Measurements from ENCODE around the gene LIMS4.
"Not testable (repeated sequence)": the region's sequence is repeated elsewhere in the genome, so short reads cannot be mapped to it uniquely, and the experiment has no call there.

Gene LIMS4

DNA sequence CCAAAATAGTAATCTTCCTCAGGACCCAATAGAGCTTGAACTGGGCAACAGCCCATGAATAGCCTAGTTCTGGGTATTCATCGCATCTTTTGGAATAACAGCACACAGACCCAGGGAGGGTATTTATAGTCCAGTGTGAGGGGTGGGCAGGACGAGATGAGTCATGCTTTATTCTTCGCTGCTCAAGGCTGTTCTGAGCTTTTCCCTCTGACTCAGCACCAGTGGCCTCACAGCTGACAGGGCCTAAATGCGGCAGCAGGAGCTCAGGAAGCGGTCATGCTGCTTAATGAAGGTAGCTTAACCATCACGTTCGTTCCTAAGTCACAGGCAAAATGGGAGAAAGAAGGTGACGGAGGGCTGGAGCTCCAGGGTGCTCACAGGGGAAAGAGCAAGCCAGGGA is 7.3 kb downstream of the LIMS4 start:
- DNase-seq; H3K27me3 Mint-ChIP-seq (ENCODE audit: low read depth, poor library complexity); H3K27ac Mint-ChIP-seq; H3K36me3 Mint-ChIP-seq (ENCODE audit: low read depth); H3K9me3 Mint-ChIP-seq; H3K4me3 Mint-ChIP-seq; H3K4me1 Mint-ChIP-seq: not testable (repeated sequence)

DNA sequence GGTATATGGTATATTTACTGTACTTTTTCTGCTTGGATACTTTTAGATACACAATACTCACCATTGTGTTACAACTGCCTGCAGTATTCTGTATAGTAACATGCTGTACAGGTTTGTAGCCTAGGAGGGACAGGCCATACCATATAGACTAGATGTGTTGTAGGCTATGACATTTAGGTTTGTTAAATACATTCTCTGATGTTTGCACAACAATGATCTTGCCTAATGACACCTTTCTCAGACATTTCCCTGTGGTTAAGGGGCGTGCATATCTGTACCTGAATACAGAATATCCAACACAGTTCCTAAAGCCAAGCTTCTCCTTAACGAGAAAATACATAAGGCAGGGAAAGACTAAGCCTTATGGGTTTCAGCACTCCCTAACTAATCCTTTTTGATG is 10.2 kb downstream of the LIMS4 start:
- H3K4me3 Mint-ChIP-seq; H3K27me3 Mint-ChIP-seq (ENCODE audit: low read depth, poor library complexity): not testable (repeated sequence)

DNA sequence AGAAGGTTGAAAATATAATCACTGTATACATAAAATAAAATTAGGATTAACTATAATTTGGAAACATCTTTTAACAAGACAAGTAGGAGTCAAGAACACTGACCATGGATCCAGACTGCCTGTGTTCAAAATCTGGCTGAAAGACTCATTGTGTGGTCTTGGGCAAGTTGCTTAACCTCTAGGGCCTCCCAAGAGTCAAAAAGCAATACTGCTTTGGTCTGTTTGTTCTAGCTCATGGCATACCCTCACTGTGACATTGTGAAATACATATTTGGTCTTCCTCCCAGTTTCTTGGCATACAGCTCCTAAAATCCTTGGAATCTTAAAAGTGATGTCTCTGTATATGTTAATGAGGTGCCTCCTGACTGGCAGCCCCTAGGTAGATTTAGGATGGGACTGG is 12.3 kb downstream of the LIMS4 start:
- H3K4me3 Mint-ChIP-seq; H3K4me1 Mint-ChIP-seq; H3K9me3 Mint-ChIP-seq; H3K27me3 Mint-ChIP-seq (ENCODE audit: low read depth, poor library complexity); H3K27ac Mint-ChIP-seq; H3K36me3 Mint-ChIP-seq (ENCODE audit: low read depth); DNase-seq: not testable (repeated sequence)

More for the DNA sequence above, 10.2 kb downstream of the LIMS4 start:
- not testable (repeated sequence) for DNase-seq; H3K27ac Mint-ChIP-seq; H3K36me3 Mint-ChIP-seq (ENCODE audit: low read depth); H3K4me1 Mint-ChIP-seq; H3K9me3 Mint-ChIP-seq

DNA sequence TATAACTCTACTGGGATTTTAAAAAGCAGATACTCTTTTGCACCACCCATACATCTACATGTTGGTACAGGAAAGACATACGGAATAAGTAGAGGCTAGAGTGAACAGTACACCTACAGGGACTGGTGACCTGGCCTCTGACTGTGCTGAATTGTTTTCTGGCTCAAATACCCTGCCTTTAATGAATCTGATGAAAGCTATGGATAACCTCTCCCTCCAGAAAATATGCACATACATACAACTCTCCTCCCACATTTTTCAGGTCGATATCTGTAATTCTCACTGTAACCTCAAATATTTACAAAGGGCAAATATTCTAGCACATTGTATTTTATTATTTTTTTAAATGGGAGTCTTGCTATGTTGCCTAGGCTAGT is 15.4 kb downstream of the LIMS4 start:
- H3K27ac Mint-ChIP-seq; H3K27me3 Mint-ChIP-seq (ENCODE audit: low read depth, poor library complexity); H3K9me3 Mint-ChIP-seq; H3K36me3 Mint-ChIP-seq (ENCODE audit: low read depth); DNase-seq; H3K4me1 Mint-ChIP-seq; H3K4me3 Mint-ChIP-seq: not testable (repeated sequence)

DNA sequence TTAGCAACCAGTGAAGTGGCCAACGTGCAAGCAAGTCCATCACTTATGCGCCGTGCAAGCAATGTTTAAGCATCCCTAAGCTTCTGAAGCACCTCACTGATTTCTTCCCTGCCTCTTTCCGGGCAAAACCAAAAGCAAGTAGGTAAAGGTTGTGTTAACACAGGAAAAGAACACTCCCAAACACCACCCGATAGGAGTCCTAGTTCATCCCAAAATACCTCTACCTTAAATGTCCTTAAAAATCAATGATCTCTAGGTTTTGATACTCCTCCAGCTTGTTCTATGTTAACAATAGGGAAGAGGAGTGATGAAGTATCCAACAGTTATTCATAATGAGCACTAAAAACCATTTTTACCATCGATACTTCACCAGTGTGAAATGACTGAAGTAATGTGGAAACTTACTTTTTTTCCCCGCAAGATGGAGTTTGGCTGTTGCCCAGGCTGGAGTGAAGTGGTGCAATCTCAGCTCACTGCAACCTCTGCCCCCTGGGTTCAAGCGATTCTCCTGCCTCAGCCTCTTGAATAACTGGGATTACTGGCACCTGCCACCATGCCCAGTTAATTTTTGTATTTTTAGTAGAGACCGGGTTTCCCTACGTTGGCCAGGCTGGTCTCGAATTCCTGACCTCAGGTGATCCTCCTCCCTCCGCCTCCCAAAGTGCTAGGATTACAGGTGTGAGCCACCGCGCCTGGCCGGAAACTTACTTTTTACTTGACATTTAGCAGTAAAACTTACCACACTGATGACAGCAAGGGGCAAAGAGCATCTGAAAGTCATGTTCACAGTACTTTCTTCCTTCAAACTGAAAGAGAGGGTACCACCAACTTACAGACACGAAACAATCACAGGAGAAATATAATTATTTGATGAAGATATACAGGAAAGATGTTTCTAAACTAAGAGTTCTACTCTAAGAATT is 16.1 kb downstream of the LIMS4 start:
- not testable (repeated sequence) for H3K27ac Mint-ChIP-seq; H3K36me3 Mint-ChIP-seq (ENCODE audit: low read depth); H3K27me3 Mint-ChIP-seq (ENCODE audit: low read depth, poor library complexity); H3K4me3 Mint-ChIP-seq; H3K9me3 Mint-ChIP-seq; H3K4me1 Mint-ChIP-seq; DNase-seq

DNA sequence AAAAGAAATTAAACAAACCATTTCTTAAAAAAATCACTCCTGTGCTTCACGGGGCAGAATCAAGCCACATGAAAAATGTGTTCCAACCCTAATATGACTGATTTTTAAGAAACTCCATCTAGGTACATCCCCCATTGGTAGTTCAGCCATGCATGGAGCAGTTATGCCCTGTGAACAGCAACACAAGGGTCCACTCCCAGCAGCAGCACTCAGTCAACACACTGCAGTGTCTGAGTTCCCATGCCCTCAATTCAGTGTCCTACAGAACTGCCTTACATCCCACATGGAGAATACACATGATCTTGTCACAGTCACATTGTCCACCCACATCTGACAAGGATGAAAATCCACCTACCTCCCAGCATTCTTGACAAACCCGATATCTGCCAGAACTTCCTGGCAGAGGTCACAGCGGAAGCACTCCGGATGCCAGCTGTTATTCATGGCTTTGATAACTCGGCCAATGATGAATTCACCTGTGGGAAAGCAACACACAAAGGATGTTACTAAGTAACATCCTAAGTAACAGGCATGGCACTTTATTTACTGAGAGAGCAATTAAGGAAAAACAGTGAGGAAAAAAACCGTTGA is 17.4 kb downstream of the LIMS4 start:
- H3K4me3 Mint-ChIP-seq; H3K27ac Mint-ChIP-seq; H3K9me3 Mint-ChIP-seq; DNase-seq; H3K36me3 Mint-ChIP-seq (ENCODE audit: low read depth); H3K4me1 Mint-ChIP-seq; H3K27me3 Mint-ChIP-seq (ENCODE audit: low read depth, poor library complexity): not testable (repeated sequence)

DNA sequence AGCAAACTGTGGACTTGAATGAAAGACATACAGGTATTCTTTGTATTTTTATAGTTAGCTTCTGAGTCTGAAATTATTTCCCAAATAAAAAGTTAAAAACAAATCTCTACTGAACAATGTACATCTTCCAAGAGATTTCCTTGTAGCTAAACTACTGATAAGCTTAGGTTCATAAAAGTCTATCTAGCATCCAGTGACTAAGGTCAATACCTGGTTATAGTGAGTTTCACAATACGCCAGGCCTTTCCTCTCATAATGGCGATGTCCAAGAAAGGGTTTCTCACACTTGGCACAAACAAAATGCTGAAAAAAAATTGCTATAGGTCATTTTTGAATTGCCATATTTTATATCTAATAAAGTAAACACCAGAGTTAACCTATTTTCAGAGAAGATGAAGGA is 21.7 kb downstream of the LIMS4 start:
- not testable (repeated sequence) for H3K27ac Mint-ChIP-seq, H3K4me3 Mint-ChIP-seq, H3K9me3 Mint-ChIP-seq

DNA sequence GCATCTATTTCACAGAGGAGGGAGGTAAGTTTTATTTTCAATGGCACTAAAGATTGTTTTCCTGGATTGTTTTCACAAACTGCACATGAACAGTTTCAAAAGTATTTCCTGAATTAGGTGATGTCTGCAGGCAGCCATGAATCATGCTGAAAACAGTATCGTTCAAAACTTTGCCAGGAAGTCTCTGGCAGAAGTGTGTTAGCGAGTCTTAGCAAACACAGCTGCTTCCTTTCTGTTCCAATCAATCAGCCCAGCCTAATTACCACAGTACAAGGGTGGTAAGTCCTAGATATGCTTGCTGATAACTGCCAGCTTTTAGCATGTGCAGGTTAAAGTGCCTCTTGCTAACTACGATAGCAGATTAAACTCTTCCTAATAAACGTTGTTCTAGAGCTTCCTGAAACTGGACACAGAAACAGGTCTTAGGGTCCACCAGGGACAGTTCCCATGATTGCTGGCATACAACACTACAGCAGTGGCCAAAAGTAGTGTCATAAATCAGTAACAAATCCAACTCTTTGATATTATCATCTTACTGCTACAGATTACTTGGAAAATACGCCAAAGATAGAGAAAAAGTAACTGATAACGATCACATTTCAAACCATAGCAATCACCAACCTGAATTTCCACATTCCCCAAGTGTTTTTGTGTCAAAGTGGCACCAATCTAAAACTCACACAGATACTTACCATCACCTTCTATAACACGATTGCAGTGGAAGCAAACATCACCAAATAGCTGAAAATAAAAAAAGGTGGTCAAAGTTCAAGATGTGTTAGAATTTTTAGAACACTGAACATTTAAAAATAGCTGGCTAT is 23.3 kb downstream of the LIMS4 start:
- not testable (repeated sequence) for DNase-seq; H3K4me1 Mint-ChIP-seq; H3K9me3 Mint-ChIP-seq; H3K27ac Mint-ChIP-seq; H3K4me3 Mint-ChIP-seq; H3K27me3 Mint-ChIP-seq (ENCODE audit: low read depth, poor library complexity); H3K36me3 Mint-ChIP-seq (ENCODE audit: low read depth)

More for the DNA sequence above, 21.7 kb downstream of the LIMS4 start:
- not testable (repeated sequence) for H3K36me3 Mint-ChIP-seq (ENCODE audit: low read depth); H3K27me3 Mint-ChIP-seq (ENCODE audit: low read depth, poor library complexity); H3K4me1 Mint-ChIP-seq; DNase-seq

DNA sequence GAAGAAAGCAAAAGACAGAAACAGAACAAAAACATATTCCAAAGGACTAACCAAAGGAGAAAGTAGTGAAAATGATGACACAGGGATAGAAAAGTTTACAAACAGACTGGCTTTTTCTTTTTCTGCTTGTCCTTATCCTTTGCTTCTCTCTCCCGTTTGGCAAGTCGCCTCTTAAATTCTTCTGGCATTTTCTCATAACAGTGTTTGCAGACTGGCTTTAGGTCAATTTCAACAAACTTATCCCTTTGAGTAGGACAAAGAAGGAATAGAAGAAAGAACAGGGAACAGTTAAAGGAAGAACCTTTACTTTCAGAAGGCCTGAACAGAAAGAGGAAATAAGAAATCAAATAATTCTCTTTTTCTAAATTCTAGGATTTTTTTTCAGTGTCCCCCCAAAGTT is 26.0 kb downstream of the LIMS4 start:
- not testable (repeated sequence) for H3K27me3 Mint-ChIP-seq (ENCODE audit: low read depth, poor library complexity); H3K27ac Mint-ChIP-seq; H3K4me3 Mint-ChIP-seq; H3K4me1 Mint-ChIP-seq; DNase-seq; H3K36me3 Mint-ChIP-seq (ENCODE audit: low read depth); H3K9me3 Mint-ChIP-seq

DNA sequence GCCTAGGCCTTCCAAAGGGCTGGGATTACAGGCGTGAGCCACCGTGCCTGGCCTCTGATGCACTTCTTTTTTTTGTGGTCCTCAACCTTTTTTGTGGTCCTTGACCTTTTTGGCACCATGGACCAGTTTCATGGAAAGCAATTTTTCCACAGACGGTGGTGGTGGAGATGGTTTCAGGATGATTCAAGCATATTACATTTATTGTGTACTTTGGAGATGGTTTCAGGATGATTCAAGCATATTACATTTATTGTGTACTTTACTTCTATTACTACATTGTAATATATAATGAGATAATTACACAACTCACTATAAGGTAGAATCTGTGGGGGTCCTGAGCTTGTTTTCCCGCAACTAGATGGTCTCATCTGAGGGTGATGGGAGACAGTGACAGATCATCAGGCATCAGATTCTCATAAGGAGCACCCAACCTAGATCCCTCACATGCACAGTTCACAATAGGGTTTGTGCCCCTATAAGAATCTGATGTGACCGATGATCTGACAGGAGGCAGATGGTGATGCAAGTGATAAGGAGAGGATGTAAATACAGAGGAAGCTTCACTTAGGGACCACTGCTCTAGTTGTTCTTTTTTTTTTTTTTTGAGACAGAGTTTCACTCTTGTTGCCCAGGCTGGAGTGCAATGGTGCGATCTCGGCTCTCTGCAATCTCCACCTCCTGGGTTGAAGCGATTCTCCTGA is 29.2 kb downstream of the LIMS4 start:
- not testable (repeated sequence) for H3K27ac Mint-ChIP-seq; DNase-seq; H3K4me1 Mint-ChIP-seq; H3K9me3 Mint-ChIP-seq; H3K4me3 Mint-ChIP-seq; H3K27me3 Mint-ChIP-seq (ENCODE audit: low read depth, poor library complexity); H3K36me3 Mint-ChIP-seq (ENCODE audit: low read depth)

DNA sequence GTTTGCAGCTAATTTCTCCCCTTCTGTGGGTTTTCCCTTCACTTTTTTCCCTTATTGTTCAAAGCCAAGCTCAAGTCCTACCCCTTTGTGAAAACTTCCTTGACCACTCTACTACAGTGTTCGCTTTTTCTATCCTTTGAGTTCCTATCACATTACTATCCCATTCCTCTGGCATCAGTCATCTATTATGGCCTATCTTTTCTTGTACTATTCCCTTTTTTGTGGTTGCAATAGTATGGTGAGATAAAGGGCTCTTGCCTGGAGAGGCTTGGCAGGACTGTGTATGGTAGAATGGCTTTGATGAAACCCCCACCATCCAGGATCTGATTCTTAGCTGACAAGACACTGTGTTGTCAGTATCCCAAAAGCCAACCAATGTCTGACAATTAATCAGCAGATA is 30.7 kb downstream of the LIMS4 start:
- not testable (repeated sequence) for DNase-seq; H3K4me3 Mint-ChIP-seq; H3K4me1 Mint-ChIP-seq; H3K36me3 Mint-ChIP-seq (ENCODE audit: low read depth); H3K27me3 Mint-ChIP-seq (ENCODE audit: low read depth, poor library complexity); H3K9me3 Mint-ChIP-seq; H3K27ac Mint-ChIP-seq

DNA sequence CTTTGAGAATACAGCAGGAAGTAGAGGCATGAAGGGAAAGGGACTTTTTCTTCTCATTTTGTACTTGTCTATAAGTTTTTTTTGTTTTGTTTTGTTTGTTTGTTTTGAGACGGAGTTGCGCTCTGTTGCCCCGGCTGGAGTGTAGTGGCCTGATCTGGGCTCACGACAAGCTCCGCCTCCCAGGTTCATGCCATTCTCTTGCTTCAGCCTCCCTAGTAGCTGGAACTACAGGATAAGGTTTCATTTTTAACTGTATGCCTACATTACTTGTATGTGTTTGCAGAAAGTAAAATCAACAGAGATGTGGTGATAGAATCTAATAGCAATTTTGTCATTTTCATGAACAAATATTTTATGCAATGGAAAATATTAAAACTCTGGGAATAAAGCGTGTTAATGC is 38.1 kb downstream of the LIMS4 start:
- not testable (repeated sequence) for H3K4me3 Mint-ChIP-seq; H3K36me3 Mint-ChIP-seq (ENCODE audit: low read depth); H3K9me3 Mint-ChIP-seq; H3K4me1 Mint-ChIP-seq; DNase-seq; H3K27me3 Mint-ChIP-seq (ENCODE audit: low read depth, poor library complexity); H3K27ac Mint-ChIP-seq

DNA sequence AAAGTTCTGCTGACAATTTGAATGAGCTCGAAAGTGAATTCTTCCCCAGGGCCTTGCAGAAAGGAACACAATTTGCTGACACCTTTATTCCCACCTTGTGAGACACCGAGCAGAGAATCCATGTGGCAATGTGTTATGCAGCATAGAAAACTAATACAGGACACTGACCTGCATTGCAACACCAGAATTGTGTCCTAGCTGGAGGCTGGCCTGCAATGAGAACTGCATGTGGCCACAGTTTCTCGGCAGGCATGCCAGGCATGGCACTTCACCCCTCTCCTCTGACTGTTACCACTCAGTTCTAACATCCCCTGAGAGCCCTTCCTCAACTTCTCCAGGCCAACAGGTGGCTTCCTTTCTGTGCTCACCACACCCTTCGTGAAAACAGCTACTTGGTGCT is 46.9 kb downstream of the LIMS4 start:
- H3K4me1 Mint-ChIP-seq; DNase-seq; H3K27ac Mint-ChIP-seq; H3K4me3 Mint-ChIP-seq; H3K27me3 Mint-ChIP-seq (ENCODE audit: low read depth, poor library complexity); H3K36me3 Mint-ChIP-seq (ENCODE audit: low read depth); H3K9me3 Mint-ChIP-seq: not testable (repeated sequence)

DNA sequence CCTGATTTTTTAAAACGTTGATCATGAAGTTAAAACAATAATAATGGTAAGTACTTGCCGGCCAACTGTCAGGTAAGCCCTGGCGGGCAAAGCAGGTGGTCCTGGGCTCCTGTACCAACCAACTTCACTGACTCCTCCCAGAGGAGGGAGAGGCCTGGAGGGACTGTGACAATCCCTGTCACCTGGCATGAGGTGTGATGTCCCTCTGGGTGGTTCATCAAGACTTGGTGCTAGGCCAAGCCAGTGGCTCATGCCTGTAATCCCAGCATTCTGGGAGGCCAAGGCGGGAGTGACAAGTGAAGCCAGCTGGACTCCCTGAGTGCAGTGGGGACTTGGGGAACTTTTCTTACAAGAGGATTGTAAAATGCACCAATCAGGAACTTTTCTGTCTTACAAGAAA is 48.2 kb downstream of the LIMS4 start:
- not testable (repeated sequence) for H3K4me3 Mint-ChIP-seq; H3K4me1 Mint-ChIP-seq; DNase-seq; H3K36me3 Mint-ChIP-seq (ENCODE audit: low read depth); H3K27me3 Mint-ChIP-seq (ENCODE audit: low read depth, poor library complexity); H3K27ac Mint-ChIP-seq; H3K9me3 Mint-ChIP-seq

Data from nephron progenitor cell (in vitro differentiated cells).